Activated naive CD8-positive, alpha-beta T cell (primary cell): ENCODE results near the gene SLFN12L.

ENCODE experiments used
- H3K27ac Mint-ChIP-seq: one replicate; pipeline ENCODE4 v1.8.0; 2021; ENCODE audit warnings: mixed read lengths
- H3K27me3 Mint-ChIP-seq: one replicate; pipeline ENCODE4 v1.8.0; 2021; ENCODE audit warnings: mixed read lengths
- H3K36me3 Mint-ChIP-seq: one replicate; pipeline ENCODE4 v1.8.0; 2021; ENCODE audit warnings: mixed read lengths
- H3K4me1 Mint-ChIP-seq: one replicate; pipeline ENCODE4 v1.8.0; 2021; ENCODE audit warnings: low read depth, mixed read lengths
- H3K4me3 Mint-ChIP-seq: one replicate; pipeline ENCODE4 v1.8.0; 2021; ENCODE audit warnings: mild to moderate bottlenecking, mixed read lengths
- H3K9me3 Mint-ChIP-seq: one replicate; pipeline ENCODE4 v1.8.0; 2021; ENCODE audit warnings: low read depth, mixed read lengths

Gene SLFN12L

DNA sequence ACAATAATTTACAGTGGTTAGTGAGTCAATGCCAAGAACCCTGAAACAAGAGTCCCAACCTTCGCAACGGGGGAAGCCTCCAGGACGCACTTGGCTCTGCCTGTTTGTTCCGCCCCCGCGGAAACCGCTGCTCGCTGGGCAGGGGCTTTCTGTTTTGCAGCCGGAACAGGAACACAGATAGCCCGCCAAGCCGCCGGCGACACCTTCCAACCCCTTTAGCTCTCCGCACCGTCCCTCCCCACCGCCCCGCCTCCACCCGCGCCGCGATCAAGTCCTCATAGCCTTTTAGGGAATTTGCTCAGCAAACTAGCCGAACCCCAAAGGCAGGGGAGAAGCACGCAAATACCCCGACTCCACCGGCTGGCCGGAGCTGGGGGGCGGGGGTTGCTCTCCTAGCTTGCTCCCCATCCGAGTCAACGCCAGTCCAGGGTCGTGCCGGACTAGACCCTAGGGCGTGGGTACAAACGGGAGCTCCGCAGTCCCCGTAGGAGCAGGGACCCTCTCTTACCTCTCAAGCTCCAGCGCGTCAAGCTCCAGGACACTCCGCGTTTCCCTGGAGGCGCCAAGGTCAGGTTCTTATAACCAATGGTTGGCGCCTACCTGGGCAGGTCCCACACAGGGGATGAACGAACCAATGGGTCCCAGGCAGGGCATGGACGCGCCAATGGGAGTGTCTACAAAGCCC, 89.1 kb downstream of the SLFN12L start, which contains the start of gene SLFN13:
TSS of gene SLFN13 (minus strand) at position 553 of the 685 bp plus-strand sequence. CDS start 3,086 bp downstream, outside the sequence.
- Mint-ChIP-seq H3K36me3 (peaks cover 8% of the 10 kb centered on the region), H3K9me3 (no peaks in the 10 kb centered on the region), H3K27me3 (no peaks in the 10 kb centered on the region), H3K4me1 (peaks cover 19% of the 10 kb centered on the region), H3K27ac (peak within 1 kb of the TSS; percentile 54), H3K4me3 (peak within 1 kb of the TSS; percentile 77)

DNA sequence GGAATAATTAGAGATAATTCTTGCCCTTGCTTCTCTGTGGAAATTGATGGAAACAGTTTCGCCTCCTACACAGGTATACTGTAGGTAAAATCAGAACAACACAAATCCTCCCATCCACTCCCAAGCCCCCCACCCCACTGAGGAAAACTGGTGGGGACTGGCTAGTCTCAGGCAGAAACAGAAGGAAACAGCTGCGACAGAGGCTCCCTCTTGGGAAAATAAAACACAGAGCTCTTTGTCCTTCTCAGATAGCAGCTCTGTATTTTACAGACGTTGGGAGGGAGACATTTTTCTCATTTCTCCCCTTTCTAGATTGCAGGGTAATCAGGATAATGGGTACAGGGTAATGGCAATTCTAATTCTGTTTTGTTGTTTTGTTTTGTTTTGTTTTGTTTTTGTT, 90.0 kb downstream of the SLFN12L start:
- Mint-ChIP-seq H3K4me1 (peaks cover 19% of the 10 kb centered on the region), H3K27ac (no peak overlapping the region), H3K36me3 (peaks cover 11% of the 10 kb centered on the region), H3K4me3 (peak overlapping the region; percentile 77), H3K9me3 (no peaks in the 10 kb centered on the region), H3K27me3 (no peaks in the 10 kb centered on the region)

GRCh38 chr17:35438433-35438832, 99.0 kb downstream of the SLFN12L start:
- Mint-ChIP-seq H3K36me3 (peaks cover 7% of the 10 kb centered on the region), H3K27me3 (no peaks in the 10 kb centered on the region), H3K27ac (no peak overlapping the region), H3K9me3 (no peaks in the 10 kb centered on the region), H3K4me3 (no peak overlapping the region), H3K4me1 (peaks cover 7% of the 10 kb centered on the region)

DNA sequence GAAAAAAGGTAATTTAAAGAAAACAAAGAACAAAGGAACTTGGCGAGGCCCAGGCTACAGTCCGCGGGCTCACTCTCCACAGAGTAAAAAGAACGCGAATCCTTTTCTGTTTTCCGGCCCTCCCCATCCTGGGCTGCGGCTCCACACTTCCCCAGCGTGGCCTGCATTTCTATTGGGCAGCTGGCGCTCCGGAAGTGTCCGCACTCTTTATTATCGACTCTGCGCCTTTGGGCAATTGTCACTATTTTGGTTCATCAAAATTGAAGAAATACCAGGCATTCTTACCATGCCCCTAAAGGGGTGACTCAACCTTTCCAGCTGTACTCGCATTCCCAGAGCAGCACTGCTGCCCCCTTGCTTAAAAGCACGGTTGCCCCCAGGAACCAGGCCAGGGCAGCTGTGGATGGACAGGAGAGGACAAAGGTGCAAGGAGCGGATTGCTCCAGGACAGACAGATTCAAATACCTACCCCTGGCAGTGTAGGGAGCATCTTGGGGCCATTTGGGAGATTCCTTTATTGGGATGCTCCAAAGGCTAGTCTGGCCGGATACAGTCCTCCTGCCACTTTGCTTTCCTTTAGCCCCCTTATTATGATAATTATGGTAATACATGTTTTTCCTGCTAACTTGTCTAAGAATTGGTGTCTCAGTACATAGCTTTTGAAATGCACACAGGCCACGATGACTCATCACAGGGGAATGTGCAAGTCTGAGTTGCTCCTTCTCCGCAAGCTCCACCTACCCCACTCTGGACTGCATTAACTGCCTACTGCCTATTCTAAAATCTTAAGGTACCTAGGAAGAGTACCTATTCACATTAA, 104.2 kb downstream of the SLFN12L start:
- H3K4me1 Mint-ChIP-seq = peaks cover 42% of the 10 kb centered on the region
- H3K27me3 Mint-ChIP-seq = no peaks in the 10 kb centered on the region
- peak overlapping the region; percentile 98 for H3K4me3 Mint-ChIP-seq
- no peaks in the 10 kb centered on the region for H3K36me3 Mint-ChIP-seq
- no peaks in the 10 kb centered on the region for H3K9me3 Mint-ChIP-seq
- peak overlapping the region; percentile 96 for H3K27ac Mint-ChIP-seq

GRCh38 chr17:35432176-35433074, 105.1 kb downstream of the SLFN12L start, which contains the start of gene SLFN12:
SLFN12 (minus strand) TSS chr17:35432500; CDS start chr17:35423028, 9,472 bp downstream.
- Mint-ChIP-seq H3K9me3 (no peaks in the 10 kb centered on the region), H3K27ac (peak within 1 kb of the TSS; percentile 96), H3K27me3 (no peaks in the 10 kb centered on the region), H3K4me1 (peaks cover 50% of the 10 kb centered on the region), H3K36me3 (no peaks in the 10 kb centered on the region), H3K4me3 (peak within 1 kb of the TSS; percentile 98)

DNA sequence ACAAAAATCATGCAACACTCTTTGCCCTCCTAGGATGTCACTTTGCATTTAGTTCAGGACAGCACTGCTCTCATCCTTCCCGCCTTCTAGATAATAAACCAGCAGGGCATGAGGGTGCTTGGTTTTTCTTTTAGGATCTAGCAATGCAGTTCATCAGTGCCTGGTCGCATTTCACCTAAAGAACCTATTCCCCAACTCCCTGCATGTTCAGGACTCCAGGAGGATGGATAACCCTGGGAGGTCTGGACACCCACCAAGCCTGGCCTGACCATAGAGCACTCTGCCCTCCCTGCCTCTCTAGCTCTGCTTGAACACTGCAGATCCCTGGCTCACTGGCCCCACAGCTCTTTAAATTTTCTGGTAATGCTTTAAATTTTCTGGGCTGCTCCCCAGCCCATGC, 107.8 kb downstream of the SLFN12L start:
- Mint-ChIP-seq H3K27me3 (no peaks in the 10 kb centered on the region), H3K4me1 (peaks cover 50% of the 10 kb centered on the region), H3K4me3 (no peak overlapping the region), H3K27ac (no peak overlapping the region), H3K36me3 (peaks cover 3% of the 10 kb centered on the region), H3K9me3 (no peaks in the 10 kb centered on the region)

- Mint-ChIP-seq H3K36me3 (peaks cover 3% of the 10 kb centered on the region), H3K4me3 (peak overlapping the region; percentile 24), H3K9me3 (no peaks in the 10 kb centered on the region), H3K27me3 (no peaks in the 10 kb centered on the region), H3K4me1 (peaks cover 41% of the 10 kb centered on the region), H3K27ac (peak overlapping the region; percentile 30)
These were observed 109.2 kb downstream of the SLFN12L start for GRCh38 chr17:35428229-35428628.

DNA sequence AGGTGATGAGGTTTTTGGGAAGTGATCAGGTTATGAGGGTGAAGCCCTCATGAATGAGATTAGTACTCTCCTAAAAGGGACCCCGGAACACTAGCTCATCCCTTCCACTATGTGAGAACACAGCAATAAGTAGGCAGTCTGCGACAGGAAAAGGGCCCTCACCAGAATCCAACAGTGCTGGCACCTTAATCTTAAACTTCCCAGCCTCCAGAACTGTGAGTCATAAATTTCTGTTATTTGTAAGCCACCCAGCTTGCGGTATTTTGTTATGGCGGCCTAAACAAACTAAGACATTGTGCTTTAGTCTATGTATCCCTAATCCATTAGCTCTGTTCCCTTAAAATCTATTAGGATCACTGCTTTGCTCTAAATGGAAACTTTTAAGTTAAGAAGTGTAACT, 113.7 kb downstream of the SLFN12L start:
- H3K4me1 Mint-ChIP-seq = peaks cover 12% of the 10 kb centered on the region

More for the DNA sequence above, 113.7 kb downstream of the SLFN12L start:
- Mint-ChIP-seq H3K36me3 (peaks cover 12% of the 10 kb centered on the region), H3K4me3 (no peak overlapping the region), H3K27me3 (no peaks in the 10 kb centered on the region), H3K27ac (no peak overlapping the region), H3K9me3 (no peaks in the 10 kb centered on the region)
